ENCODE data around the gene CCN6. TPM values are rescaled to one million over a fixed set of nuclear protein-coding genes. Genes with fewer than 3 reads are reported as not detected.

CCN6 gene
- total and polyA plus RNA-seq, 11 donors = not detected

DNA sequence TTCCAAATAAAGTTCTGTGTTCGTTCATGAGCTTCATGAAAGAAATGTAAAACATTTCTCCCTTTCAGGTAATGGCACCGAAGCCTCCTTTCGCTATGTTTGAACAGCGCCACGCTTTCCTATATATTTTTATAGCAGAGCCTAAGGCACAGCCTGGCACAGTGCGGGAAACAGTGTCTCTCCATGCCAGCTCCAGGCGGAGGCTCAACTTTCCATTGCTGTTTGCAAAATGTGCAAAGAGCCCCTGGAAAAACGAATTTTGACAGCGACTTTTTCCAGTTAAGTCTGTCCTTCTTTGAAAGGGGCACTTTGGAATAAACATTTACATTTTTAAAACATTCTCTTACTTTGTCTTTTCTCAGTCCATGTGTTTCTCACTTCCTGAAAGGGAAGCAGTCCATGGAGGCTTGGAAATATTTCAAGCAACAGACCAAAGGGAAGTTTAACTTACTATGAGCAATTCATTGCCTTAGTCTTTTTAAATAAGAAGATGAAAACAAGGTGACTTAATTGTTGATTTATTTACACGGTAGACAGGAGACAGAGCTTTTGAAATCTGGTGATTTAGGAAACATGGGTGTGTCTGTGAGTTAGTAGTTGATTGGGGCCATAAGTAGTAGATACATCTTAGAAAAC, 769 bp downstream of the CCN6 start:
- Histone ChIP-seq H3K4me3 (no peak overlapping the region), H3K9me3 (peaks cover 0 to 8% (median 0%) of the 10 kb centered on the region in 12 donors), H3K4me1 (no peaks in the 10 kb centered on the region), H3K36me3 (no peaks in the 10 kb centered on the region), H3K27me3 (no peaks in the 10 kb centered on the region), H3K27ac (no peak overlapping the region)
- no peak for ATAC-seq
- TF ChIP-seq, protein P1, sequence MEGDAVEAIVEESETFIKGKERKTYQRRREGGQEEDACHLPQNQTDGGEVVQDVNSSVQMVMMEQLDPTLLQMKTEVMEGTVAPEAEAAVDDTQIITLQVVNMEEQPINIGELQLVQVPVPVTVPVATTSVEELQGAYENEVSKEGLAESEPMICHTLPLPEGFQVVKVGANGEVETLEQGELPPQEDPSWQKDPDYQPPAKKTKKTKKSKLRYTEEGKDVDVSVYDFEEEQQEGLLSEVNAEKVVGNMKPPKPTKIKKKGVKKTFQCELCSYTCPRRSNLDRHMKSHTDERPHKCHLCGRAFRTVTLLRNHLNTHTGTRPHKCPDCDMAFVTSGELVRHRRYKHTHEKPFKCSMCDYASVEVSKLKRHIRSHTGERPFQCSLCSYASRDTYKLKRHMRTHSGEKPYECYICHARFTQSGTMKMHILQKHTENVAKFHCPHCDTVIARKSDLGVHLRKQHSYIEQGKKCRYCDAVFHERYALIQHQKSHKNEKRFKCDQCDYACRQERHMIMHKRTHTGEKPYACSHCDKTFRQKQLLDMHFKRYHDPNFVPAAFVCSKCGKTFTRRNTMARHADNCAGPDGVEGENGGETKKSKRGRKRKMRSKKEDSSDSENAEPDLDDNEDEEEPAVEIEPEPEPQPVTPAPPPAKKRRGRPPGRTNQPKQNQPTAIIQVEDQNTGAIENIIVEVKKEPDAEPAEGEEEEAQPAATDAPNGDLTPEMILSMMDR (IDR thresholded peaks at IDR 0.05) = no peak
- TF ChIP-seq POLR2A (IDR thresholded peaks at IDR 0.05) = no peak
- no peak for DNase-seq
- intact Hi-C loops (cut with DNase I) = no loop called here
- 80 to 87% (median 85%) methylated on average over 10 of the region's 10 CpGs for WGBS, 4 donors

GRCh38 chr6:112058243-112059032, 4.5 kb downstream of the CCN6 start:
- TF ChIP-seq POLR2A (IDR thresholded peaks at IDR 0.05) = no peak
- TF ChIP-seq, protein P1 (IDR thresholded peaks at IDR 0.05) = no peak
- Histone ChIP-seq H3K27me3 (no peaks in the 10 kb centered on the region), H3K27ac (no peak overlapping the region), H3K9me3 (no peaks in the 10 kb centered on the region), H3K4me3 (no peak overlapping the region), H3K36me3 (no peaks in the 10 kb centered on the region), H3K4me1 (no peaks in the 10 kb centered on the region)
- DNase-seq (no peak), ATAC-seq (peak in 1 of 4 donors; percentile 36)
- intact Hi-C loops (cut with DNase I) = no loop called here
- WGBS, 4 donors = 61 to 68% (median 63%) methylated on average over 4 of the region's 4 CpGs

DNA sequence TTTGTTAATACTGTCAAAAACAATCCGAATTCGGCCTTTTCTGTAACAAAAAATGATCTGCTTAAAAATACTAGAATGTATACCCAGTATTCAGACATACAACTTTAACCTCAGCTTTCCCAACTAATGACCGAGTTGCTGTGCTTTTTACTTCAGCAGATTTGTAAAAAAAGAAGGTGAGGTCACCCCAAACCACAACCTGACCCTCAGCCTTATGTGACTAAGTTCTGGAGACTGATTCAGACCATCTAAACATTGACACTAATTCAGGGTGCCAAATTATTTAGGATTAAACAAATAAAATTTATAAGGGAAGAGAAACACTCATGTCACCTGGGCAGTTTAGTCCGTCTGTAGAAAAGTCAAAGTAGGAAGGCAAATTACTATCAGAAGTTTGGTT, 7.7 kb downstream of the CCN6 start:
- DNase-seq = no peak
- H3K36me3 ChIP-seq = no peaks in the 10 kb centered on the region

GRCh38 chr6:112062966-112063365, 9.1 kb downstream of the CCN6 start:
- Histone ChIP-seq H3K27me3 (no peaks in the 10 kb centered on the region), H3K4me1 (peaks cover 0 to 7% (median 0%) of the 10 kb centered on the region in 12 donors), H3K9me3 (no peaks in the 10 kb centered on the region), H3K4me3 (no peak overlapping the region), H3K27ac (no peak overlapping the region), H3K36me3 (peaks cover 0 to 6% (median 0%) of the 10 kb centered on the region in 9 donors)
- TF ChIP-seq, protein P1 (IDR thresholded peaks at IDR 0.05) = no peak
- no peak for TF ChIP-seq POLR2A (IDR thresholded peaks at IDR 0.05)
- no peak for DNase-seq
- WGBS, 4 donors = 86 to 90% (median 88%) methylated on average over 3 of the region's 3 CpGs
- no peak for ATAC-seq
- intact Hi-C loops (cut with DNase I) = no loop called here

More for the DNA sequence above, 7.7 kb downstream of the CCN6 start:
- no peak for ATAC-seq
- H3K4me1 ChIP-seq = peaks cover 0 to 7% (median 0%) of the 10 kb centered on the region in 12 donors
- TF ChIP-seq, protein P1 (IDR thresholded peaks at IDR 0.05) = no peak
- TF ChIP-seq POLR2A (IDR thresholded peaks at IDR 0.05) = no peak
- 93 to 96% (median 95%) methylated on average over 4 of the region's 4 CpGs for WGBS, 4 donors
- no peak overlapping the region for H3K27ac ChIP-seq
- no peak overlapping the region for H3K4me3 ChIP-seq
- no peaks in the 10 kb centered on the region for H3K9me3 ChIP-seq
- no peaks in the 10 kb centered on the region for H3K27me3 ChIP-seq
- intact Hi-C loops (cut with DNase I) = no loop called here
